ELR (cell line): Measurements from ENCODE around the gene EFCAB10.
A peak's percentile ranks its signal among the peaks of the same experiment; 100 is the strongest.
"Not testable (repeated sequence)": the region's sequence is repeated elsewhere in the genome, so short reads cannot be mapped to it uniquely, and the experiment has no call there.

Source experiments
- DNase-seq: peaks from one replicate; pipeline ENCODE4 v3.0.0-alpha.2; 2015; ENCODE audit warnings: low read depth

EFCAB10 gene

GRCh38 chr7:105530546-105530945 lies 50.7 kb downstream of the EFCAB10 start:
- DNase-seq: no peak

- DNase-seq: no peak
Measured at GRCh38 chr7:105530126-105530525, 51.2 kb downstream of the EFCAB10 start.

- DNase-seq: not testable (repeated sequence)
Measured at GRCh38 chr7:105527737-105528136, 53.6 kb downstream of the EFCAB10 start.

GRCh38 chr7:105524840-105525239 lies 56.5 kb downstream of the EFCAB10 start:
- DNase-seq: no peak

GRCh38 chr7:105524423-105524822 lies 56.9 kb downstream of the EFCAB10 start:
- DNase-seq: not testable (repeated sequence)

GRCh38 chr7:105521717-105522463 lies 59.4 kb downstream of the EFCAB10 start, which contains the start of gene PUS7:
TSS of gene PUS7 (minus strand) at chr7:105522271. CDS start at chr7:105508512, 13,759 bp downstream.
- peak; percentile 89 for DNase-seq

GRCh38 chr7:105521027-105521716 lies 60.1 kb downstream of the EFCAB10 start:
- DNase-seq: peak; percentile 68

- not testable (repeated sequence) for DNase-seq
Measured at GRCh38 chr7:105520620-105521019, 60.7 kb downstream of the EFCAB10 start.

- peak; percentile 23 for DNase-seq
Measured at GRCh38 chr7:105519353-105519752, 61.9 kb downstream of the EFCAB10 start.

GRCh38 chr7:105515610-105516009 lies 65.7 kb downstream of the EFCAB10 start:
- not testable (repeated sequence) for DNase-seq
